ENCODE measurements around the gene RFC5. TPM values are rescaled to one million over a fixed set of nuclear protein-coding genes. Genes with fewer than 3 reads are reported as not detected.

RFC5 gene
- total and polyA plus RNA-seq, 2 of the 13 experiments (the other 11 are each of a cell fraction or from before 2014, with no cell fraction given) = 16.8 to 51.4 TPM

GRCh38 chr12:118055865-118056773 lies 39.6 kb downstream of the RFC5 start (continued):
- TF ChIP-seq ARID5B (CRISPR knock-in tag; IDR thresholded peaks at IDR 0.05) (peak; percentile 61), FOXP4 (CRISPR knock-in tag; IDR thresholded peaks at IDR 0.05) (0 out of 2 replicates have a peak, but pooled peaks have one; percentile 45), ZNF335 (CRISPR knock-in tag; IDR thresholded peaks at IDR 0.05) (0 out of 2 replicates have a peak, but pooled peaks have one; percentile 23), ZSCAN9 (CRISPR knock-in tag; IDR thresholded peaks at IDR 0.05; ENCODE audit: borderline replicate concordance) (no peak), MED1 (CRISPR knock-in tag; IDR thresholded peaks at IDR 0.05) (no peak; the same call in 1 of the 2 replicates), ISL2 (CRISPR knock-in tag; IDR thresholded peaks at IDR 0.05) (peak; percentile 64; the same call in 1 of the 2 replicates), AHDC1 (CRISPR knock-in tag; IDR thresholded peaks at IDR 0.05; ENCODE audit: borderline replicate concordance) (peak; percentile 55; the same call in 1 of the 2 replicates), MIXL1 (CRISPR knock-in tag; IDR thresholded peaks at IDR 0.05) (no peak), IKZF5 (CRISPR knock-in tag; IDR thresholded peaks at IDR 0.05) (peak; percentile 20; the same call in 1 of the 2 replicates), ZBTB26 (CRISPR knock-in tag; IDR thresholded peaks at IDR 0.05; ENCODE audit: borderline replicate concordance) (no peak), SOX5 (CRISPR knock-in tag; IDR thresholded peaks at IDR 0.05; ENCODE audit: borderline replicate concordance) (peak; percentile 33; the same call in 1 of the 2 replicates), FOXJ3 (CRISPR knock-in tag; IDR thresholded peaks at IDR 0.05; ENCODE audit: borderline replicate concordance) (peak; percentile 35; the same call in 1 of the 2 replicates), GATAD2A (CRISPR knock-in tag; IDR thresholded peaks at IDR 0.05) (peak; percentile 59; the same call in 1 of the 2 replicates), FOXA3 (CRISPR knock-in tag; IDR thresholded peaks at IDR 0.05) (peak; percentile 69)
